ENCODE measurements around the gene MID1IP1.

MID1IP1 gene, protein sequence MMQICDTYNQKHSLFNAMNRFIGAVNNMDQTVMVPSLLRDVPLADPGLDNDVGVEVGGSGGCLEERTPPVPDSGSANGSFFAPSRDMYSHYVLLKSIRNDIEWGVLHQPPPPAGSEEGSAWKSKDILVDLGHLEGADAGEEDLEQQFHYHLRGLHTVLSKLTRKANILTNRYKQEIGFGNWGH

DNA sequence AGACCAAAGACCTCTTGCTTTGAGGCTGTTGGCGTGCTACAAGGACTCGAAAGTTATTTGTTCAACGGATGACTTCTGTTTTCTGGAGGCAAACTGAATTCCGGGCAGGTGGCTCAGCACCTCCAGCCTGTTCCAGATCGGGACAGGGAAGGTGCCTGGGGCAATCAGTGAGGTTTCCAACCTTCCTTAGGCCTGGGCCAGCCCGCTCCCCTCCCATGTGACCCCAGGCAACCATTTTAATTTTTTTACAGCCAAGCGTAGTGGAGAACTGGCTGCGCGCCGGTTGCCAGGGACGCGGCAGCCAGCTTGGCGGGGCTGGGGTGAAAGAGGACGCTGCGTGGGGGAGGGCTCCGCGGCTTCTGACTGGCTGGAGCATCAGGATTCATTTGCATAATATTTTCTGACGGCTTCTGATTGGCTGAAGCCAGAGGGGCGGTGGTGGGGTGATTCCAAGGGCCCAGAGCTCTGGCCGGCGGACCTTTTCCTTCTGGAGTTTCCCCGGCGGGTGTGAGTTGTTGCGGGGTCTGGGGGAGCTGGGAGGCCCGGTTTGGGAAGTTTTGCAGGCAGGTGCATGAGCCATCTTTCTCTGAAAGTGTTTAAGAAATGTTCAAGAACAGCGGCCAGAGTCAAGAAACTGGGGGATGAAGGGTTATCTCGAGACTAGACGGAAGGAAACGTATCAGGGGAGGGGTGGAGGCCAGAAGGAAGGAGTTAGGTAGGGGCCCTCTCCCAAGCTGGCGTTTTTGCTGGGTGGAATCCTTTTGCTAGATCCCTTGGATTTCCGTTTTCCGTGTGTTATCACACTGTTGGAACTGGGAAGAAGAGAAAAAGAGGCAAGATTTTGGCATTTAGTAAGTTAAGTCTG, at the start of gene MID1IP1:
MID1IP1 (plus strand) TSS at position 479 of the 865 bp plus-strand sequence. CDS start 3,488 bp downstream, outside the sequence.
- DNase-seq: peak; percentile 81 to 83

DNA sequence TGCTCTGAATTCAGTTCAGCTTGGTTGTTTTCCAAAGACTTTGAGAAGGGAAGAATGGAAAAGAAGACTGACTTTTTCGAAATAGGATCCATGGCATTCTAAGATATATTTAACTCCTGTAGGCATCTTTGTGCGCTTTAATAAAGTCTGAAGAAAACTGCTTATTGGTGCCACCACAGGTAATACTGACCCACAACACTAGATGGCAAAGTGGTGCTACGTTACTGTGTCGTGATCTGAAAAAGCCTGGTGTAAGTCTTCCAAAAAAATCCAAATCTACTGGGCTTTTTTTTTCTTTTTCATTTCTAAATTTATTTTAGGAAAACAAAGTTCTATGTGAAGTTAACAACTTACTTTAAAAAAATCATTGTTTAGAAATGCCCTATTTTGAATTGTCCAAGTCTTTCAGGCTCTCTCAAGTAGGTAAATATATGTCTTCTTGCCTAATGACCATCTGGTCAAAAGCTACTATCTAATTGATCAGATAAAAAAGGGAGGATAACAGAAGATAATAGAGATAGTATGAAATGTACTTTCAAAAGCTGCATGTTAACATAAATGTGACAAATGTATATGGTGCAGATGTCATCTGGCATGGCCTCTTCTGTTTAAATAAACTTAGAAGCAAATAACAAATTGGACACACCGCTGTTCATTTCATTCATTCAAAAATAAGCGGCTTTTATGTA, 47.0 kb upstream of the MID1IP1 start:
- peak; percentile 2 to 44 for DNase-seq

DNA sequence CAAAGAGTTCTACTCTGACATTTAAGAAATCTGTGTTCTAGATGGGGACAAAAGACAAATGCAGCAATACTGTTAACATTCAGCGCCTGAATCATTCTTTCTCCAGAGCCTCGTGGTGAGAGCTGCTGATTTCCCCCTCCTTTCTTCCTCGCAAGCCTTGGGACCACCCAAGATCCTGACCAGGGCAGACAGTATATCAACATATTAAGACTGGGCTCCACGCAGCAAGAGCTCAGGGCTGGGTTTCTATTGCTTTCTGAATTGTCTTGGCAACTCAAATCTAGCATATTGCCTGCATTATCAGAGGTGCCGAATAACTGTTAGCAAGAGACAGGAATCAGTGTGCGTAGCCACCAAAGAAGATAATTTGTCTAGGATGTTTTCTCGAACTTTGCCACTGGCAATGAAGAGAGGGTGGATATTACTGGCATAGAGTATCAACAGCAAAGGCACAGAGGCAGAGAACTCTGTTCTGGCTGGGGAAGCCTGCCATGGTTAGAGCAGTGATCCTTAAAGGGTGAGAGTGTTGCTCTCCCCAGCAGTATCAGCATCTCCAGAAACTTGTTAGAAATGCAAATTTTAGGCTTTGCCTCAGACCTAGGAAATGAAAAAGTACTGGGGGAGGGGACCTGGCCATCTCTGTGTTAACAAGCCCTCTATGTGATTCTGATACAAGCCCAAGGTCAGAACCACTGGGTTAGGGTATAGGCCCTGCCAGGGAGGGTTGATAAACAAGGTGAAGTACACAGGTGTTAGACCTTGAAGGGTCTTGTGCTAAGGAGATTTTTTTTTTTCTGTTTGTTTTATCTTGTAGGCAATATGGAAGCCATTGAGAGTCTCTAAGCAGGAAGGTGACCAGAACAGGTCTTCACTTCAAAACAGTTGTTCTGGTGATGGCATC, 46.2 kb upstream of the MID1IP1 start:
- no peak for DNase-seq

DNA sequence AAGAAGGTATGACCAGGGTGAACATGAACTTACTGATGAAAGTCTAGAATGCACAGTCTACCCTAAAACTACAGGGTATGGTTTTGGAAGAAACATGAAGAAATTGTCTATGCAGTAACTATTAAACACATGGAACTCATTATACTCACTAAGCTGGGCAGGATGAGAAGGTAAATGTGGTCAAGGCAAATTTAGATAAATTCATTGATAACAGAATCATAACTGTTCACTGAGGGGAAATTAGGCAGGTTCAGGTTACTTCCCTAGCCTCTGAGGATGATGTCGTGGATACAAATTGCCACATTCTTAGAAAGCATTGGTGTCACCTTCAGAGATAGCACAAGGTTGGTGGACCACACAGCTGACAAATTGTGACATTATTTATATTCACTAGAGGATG, 40.4 kb upstream of the MID1IP1 start:
- no peak for DNase-seq

DNA sequence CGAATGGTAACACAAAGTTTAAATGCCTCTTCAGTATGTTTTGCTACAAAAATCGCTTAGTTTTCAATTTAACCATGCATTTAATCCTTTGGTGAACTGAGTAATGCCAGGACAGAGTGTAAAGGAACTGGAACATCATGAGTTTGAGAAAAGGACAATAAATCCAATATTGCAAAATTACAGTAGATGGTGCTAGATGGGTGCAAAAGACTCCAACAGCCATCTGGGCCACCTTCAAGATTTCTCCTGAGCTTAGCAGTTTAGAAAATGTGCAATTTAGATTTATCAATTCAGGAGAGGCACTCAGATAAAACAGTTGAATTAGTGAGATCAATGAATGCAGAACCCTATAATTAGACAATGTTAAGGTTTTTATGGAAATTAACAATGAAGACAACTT, 33.2 kb upstream of the MID1IP1 start:
- peak in 1 of 2 donors; percentile 43 for DNase-seq

DNA sequence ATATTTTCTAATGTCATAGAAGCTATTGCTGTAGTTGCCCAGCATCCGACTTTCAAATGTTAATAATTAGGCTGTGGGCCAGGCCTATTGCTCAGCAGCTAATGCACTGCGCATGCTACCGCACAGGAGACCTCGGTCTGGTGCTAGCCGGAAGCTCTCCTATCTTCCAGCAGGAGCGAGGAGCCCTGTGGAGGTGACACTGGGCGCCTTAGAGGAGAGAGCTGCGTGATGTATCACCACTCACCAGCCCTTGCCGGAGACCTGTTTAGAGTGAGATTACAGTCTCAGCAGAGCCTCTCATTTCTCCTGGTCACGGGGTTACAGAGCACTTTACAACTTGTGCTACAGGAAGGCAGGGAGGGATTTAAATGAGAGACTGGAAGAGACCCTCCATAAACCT, 31.1 kb upstream of the MID1IP1 start:
- no peak for DNase-seq

DNA sequence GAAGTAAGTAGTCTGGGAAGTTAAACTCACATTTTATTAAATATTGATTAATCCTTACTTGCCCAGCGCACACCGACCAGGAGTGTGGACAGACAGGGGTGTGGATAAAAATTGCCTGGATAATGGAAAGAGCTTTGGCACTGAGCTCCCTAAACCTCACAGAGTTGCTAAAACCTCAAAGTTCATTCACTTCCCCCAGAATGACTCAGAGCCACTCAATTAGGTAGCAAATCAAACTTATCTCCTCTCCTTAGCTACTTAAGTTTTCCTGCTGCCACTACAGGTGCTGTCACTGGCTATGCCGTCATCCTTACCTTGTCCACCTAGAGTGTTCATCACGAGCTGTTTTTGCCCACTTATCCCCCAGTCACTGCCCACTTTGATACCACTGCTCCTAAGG, 27.0 kb upstream of the MID1IP1 start:
- DNase-seq: no peak

DNA sequence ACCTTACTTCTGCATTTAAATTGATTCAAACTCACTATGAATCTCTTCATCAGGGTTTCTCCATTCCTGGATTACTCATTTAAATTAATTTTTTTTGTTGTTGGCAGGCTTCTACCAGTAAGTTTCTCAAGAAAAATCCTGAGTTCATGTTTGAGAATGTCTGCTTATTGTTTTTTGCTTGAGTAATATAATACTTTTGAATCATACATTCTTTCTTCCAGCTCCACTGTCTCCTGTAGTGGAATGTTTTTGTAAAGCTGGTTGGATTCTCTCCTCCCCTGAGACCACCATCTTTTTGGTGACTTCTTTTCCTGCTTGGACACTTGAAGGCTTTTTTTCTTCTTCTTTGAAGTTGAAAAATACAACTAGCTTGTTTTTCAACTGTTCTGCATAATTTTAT, 4.3 kb upstream of the MID1IP1 start:
- DNase-seq: no peak

DNA sequence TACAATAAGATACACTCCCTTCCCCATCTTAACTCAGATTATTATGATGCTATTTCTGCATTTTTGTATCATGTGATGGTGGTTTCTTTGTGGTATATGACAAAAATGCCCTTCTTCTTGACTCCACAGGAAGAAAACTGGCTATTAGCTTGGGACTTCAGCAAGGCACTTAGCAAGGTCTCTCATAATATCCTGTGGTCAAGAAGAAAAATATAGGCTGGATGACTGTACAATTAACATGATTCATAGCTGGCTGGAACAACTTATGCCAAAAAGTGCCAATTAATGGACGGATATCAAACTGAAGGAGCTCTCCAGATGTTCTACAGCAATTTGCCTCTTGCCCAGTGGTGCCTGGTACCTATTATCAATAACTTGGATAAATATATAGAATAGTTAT, 2.3 kb upstream of the MID1IP1 start:
- no peak for DNase-seq

DNA sequence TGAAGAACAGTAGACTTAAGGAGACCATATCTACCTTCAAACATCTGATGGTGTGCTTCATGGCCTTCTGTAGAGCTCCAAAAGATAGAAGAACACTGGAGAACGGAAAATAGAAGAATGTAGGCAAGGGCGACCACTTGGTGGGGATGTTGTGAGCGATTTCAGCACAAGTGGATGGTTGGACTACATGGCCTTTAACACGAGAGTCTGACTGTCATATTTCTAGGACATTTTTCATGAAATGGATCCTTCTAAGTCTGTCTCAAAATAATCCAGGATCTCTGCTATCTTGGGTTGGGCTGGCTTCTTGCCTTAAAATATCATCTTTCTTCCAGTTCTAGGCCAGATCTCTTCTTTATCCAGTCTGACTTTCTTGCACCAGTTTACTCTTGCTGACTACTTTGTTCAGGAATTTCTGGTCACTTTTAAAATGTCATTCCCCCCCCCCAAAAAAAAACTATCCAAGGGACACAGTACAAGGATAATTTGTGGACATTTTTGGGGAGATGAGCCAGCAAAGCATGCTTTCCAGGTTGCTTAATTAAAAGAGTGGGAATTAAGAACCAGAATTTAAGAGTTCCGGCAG, 1.2 kb upstream of the MID1IP1 start:
- peak in 1 of 2 donors; percentile 41 for DNase-seq

DNA sequence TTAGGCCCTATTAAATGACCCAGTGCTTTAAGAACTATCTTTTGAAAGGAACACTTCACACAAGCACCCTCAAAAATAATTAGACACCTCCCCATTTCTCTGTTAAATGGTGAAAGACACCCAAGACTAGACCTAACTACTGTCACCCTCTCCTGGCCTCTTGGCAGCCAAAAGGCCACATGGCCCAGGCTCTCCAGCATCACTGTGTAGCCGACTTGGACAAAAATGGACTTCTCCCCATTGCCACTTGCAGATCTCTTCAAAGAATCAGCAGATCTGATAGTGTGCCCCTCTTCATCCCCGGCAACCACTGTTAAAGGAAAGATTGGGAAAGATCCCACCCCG, 2.0 kb downstream of the MID1IP1 start:
- no peak for DNase-seq

DNA sequence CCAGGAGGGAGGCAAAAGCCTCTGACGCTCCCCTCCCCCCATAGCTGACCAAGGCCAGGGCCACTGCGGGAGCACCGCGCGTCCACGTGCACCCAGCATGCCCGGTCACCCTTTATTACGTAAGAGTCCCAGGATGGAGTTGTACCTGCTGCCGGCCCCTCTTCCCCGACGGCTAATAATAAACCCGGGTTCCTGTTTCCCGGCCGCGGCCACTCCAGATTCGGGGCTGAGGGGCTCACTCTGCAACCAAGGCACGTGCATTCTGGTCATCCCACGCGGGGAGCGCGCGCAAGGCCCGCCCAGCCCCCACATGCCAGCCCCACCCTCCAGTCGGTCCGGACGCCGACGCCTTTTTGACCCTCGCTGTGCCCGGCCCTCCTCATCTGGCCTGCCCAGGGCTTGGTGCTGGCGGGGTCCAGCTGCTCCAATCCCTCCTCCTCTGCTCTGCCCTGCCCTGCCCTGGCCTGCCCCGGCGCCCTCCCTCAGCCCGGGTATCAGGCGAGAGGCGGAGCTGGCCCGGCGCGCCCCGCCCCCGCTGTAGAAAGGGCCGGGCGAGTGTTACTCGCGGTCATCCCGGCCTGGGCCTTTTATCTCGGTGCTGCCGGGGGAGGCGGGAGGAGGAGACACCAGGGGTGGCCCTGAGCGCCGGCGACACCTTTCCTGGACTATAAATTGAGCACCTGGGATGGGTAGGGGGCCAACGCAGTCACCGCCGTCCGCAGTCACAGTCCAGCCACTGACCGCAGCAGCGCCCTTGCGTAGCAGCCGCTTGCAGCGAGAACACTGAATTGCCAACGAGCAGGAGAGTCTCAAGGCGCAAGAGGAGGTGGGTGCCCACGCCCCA, 2.6 kb downstream of the MID1IP1 start:
- peak; percentile 71 to 78 for DNase-seq

DNA sequence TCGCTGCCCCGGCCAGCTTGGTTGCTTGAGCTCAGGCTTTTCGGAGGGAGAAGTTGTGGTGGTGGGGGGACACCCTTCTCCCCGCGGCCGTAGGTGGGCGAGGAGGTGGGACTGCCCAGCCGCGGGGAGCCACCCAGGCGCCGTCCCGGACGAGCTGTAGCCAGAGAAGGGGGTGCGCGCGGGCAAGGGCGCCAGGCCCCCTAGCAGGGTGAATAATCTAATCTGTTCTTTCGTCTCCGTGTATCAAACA, 3.1 kb downstream of the MID1IP1 start:
- DNase-seq: no peak

DNA sequence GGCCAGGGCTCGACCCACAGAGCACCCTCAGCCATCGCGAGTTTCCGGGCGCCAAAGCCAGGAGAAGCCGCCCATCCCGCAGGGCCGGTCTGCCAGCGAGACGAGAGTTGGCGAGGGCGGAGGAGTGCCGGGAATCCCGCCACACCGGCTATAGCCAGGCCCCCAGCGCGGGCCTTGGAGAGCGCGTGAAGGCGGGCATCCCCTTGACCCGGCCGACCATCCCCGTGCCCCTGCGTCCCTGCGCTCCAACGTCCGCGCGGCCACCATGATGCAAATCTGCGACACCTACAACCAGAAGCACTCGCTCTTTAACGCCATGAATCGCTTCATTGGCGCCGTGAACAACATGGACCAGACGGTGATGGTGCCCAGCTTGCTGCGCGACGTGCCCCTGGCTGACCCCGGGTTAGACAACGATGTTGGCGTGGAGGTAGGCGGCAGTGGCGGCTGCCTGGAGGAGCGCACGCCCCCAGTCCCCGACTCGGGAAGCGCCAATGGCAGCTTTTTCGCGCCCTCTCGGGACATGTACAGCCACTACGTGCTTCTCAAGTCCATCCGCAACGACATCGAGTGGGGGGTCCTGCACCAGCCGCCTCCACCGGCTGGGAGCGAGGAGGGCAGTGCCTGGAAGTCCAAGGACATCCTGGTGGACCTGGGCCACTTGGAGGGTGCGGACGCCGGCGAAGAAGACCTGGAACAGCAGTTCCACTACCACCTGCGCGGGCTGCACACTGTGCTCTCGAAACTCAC, 3.6 kb downstream of the MID1IP1 start:
- DNase-seq: no peak

DNA sequence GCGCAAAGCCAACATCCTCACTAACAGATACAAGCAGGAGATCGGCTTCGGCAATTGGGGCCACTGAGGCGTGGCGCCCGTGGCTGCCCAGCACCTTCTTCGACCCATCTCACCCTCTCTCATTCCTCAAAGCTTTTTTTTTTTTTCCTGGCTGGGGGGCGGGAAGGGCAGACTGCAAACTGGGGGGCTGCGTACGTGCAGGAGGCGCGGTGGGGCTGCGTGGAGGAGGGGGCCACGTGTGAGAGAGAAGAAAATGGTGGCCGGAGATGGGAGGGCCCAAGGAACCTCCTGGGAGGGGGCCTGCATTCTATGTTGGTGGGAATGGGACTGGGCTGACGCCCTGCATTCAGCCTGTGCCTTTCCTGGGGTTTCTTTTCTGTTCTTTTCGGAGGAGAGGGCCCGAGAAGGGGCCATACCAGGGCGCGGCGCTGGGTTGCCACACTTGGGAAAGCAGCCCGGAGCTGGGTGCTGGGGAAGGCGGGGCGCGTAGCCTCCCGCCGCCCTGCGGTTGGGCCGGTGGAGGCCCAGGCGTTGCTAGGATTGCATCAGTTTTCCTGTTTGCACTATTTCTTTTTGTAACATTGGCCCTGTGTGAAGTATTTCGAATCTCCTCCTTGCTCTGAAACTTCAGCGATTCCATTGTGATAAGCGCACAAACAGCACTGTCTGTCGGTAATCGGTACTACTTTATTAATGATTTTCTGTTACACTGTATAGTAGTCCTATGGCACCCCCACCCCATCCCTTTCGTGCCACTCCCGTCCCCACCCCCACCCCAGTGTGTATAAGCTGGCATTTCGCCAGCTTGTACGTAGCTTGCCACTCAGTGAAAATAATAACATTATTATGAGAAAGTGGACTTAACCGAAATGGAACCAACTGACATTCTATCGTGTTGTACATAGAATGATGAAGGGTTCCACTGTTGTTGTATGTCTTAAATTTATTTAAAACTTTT, 4.5 kb downstream of the MID1IP1 start:
- DNase-seq: peak; percentile 61 to 76

DNA sequence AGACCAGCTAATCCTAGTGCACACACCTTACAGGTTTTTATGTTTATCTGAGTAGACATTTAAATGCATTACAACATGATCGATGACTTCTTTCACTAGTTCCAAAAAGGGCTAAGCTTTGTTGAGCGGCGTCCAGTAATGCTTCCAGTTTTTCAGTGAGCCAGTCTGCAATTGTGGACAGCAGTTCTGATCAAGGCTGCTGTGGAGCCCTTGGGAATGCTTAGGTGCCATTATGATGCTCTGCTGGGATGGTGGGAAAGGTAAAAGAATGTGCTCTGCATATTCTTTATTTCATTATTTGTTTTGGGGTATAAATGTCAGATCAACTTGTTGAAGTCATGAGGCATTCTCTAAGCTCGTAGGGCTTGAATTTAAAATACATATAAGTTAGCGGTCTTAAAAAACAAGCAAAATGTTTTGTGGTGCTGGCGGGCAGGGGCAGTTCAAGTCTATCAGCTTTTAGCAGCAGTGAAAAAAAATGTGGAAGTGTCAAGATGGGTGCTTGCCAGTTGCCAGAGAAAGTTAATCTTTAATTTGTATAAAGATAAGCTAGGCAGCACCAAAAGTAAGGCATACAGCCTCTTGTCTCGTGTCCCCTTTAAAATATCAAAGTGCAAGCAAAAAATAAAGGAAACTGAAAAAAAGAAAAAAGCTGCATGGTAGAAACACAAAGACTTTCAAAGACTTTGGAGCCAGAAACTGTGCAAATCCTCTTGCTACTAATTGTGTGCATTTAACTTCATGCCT, 5.8 kb downstream of the MID1IP1 start:
- no peak for DNase-seq

DNA sequence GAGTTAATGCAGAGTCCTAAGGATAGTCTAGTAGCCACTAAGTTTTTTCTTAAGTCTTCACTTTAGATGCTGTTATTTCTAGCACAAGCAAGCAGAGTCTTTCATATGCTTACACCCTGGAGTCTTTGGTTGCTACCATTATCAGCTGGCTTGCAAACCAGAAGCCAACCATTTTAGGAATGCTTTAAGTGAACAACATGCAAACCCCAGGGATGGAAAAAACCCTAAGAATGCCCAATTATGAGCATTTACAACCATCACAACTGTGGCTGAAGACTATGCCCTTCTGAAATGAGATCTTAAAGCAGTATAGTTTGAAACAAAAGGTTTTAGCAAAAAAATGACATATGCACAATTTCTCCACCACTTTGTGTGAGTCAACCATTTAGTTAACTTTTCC, 6.6 kb downstream of the MID1IP1 start:
- no peak for DNase-seq

DNA sequence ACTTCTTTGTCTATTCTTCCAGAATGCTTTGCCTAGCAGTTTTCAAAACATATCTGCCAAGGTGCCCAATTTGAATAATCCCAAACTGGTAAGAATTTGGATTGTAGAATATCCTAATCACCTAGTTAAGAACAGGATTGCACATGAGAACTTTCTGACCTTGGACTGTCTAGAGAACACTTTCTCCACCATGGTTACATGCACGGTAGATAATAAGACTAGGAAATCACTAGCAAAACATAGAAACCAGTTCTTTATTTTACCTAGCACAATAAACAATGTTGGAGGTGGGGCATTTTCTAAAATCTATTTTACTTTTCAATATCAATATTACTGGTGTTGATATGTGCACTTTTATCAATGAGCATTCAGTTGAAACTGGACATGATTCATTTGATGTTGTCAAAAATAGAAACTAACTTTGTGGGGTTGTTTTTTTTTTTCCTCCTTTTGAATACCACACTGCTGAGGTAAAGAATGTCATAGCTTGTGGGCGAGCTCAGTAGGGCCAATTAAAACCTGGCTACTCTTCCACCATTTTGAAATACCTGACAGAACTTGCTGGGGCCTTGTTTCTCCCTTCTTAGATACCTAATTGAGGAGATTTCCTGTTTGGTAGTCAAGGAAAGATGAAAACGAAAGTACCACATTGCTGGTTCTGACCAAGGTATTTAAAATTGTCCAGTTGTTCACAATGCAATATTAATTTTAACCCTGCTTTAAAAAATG, 10.4 kb downstream of the MID1IP1 start:
- DNase-seq: peak in 1 of 2 donors; percentile 62

Data from CD4-positive, alpha-beta T cell treated with Interferon alpha-2 for 1 hour (primary cell).